Measurements from ENCODE around the gene NIM1K.
"Not testable (repeated sequence)": the region's sequence is repeated elsewhere in the genome, so short reads cannot be mapped to it uniquely, and the experiment has no call there.

Gene NIM1K

GRCh38 chr5:43232943-43233833, 41.2 kb downstream of the NIM1K start:
- no peak for DNase-seq

GRCh38 chr5:43233946-43234345, 41.9 kb downstream of the NIM1K start:
- no peak for DNase-seq

- no peak for DNase-seq
Observed at GRCh38 chr5:43236653-43237355, 44.8 kb downstream of the NIM1K start.

GRCh38 chr5:43242196-43242595, 50.2 kb downstream of the NIM1K start:
- DNase-seq = no peak

- no peak for DNase-seq
Observed at GRCh38 chr5:43243270-43243669, 51.2 kb downstream of the NIM1K start.

- DNase-seq = no peak
Observed at GRCh38 chr5:43244823-43245565, 53.0 kb downstream of the NIM1K start.

GRCh38 chr5:43245724-43246385, 53.8 kb downstream of the NIM1K start:
- no peak for DNase-seq

GRCh38 chr5:43251754-43252153, 59.7 kb downstream of the NIM1K start:
- DNase-seq = no peak

- DNase-seq = no peak
Observed at GRCh38 chr5:43255704-43256103, 63.7 kb downstream of the NIM1K start.

- DNase-seq = no peak
Observed at GRCh38 chr5:43256261-43256966, 64.4 kb downstream of the NIM1K start.

- DNase-seq = no peak
Observed at GRCh38 chr5:43258116-43258515, 66.1 kb downstream of the NIM1K start.

GRCh38 chr5:43262269-43262668, 70.2 kb downstream of the NIM1K start:
- DNase-seq = not testable (repeated sequence)

- DNase-seq = no peak
Observed at GRCh38 chr5:43268188-43268820, 76.3 kb downstream of the NIM1K start.

GRCh38 chr5:43270645-43271044, 78.6 kb downstream of the NIM1K start:
- DNase-seq = no peak

GRCh38 chr5:43273552-43273951, 81.5 kb downstream of the NIM1K start:
- DNase-seq = no peak

- DNase-seq = no peak
Observed at GRCh38 chr5:43274435-43275114, 82.5 kb downstream of the NIM1K start.

- DNase-seq = no peak
Observed at GRCh38 chr5:43275391-43275790, 83.4 kb downstream of the NIM1K start.

- DNase-seq = no peak
Observed at GRCh38 chr5:43279548-43280274, 87.7 kb downstream of the NIM1K start.

GRCh38 chr5:43281840-43282658, 90.0 kb downstream of the NIM1K start:
- DNase-seq = no peak

GRCh38 chr5:43286623-43287022, 94.6 kb downstream of the NIM1K start:
- no peak for DNase-seq
